GM12878 (cell line): Measurements from ENCODE around the gene SAMD15. TPM values are rescaled to one million over a fixed set of nuclear protein-coding genes. Genes with fewer than 3 reads are reported as not detected.
"Not testable (repeated sequence)": the region's sequence is repeated elsewhere in the genome, so short reads cannot be mapped to it uniquely, and the experiment has no call there.

Source experiments
- ATAC-seq: fragments of 200-7000 bp; cut with Tn5 transposase; 3 replicates; pipeline ENCODE4 v1.9.1; 2020; ENCODE audit warnings: mild to moderate bottlenecking, moderate library complexity
- BruUV-seq: library from RNA; stranded (reverse); fragments of 400-500 nt; replicated peaks from 2 replicates; lab custom pipeline; 2021; lab: Mats Ljungman, UMichigan
- CTCF ChIA-PET: fragments of 300-600 bp; sonication (Branson Sonifier 250); formaldehyde crosslinking; extraction: SDS; loops from one replicate; lab custom pipeline; 2021; ENCODE audit warnings: inconsistent platforms; lab: Yijun Ruan, JAX
- POLR2A ChIA-PET: fragments of 350-600 bp; formaldehyde crosslinking; extraction: SDS; loops from one replicate; lab custom pipeline; 2021; ENCODE audit warnings: inconsistent platforms; lab: Charles Lee
- RAD21 ChIA-PET: fragments of 300-600 bp; sonication (Branson Sonifier 250); formaldehyde crosslinking; loops from one replicate; lab custom pipeline; 2023; ENCODE audit warnings: antibody characterized with exemption; ENCODE audit not compliant: unreplicated experiment; lab: Charles Lee
- SMC1A ChIA-PET: fragments of 300-600 bp; sonication (Branson Sonifier 250); formaldehyde crosslinking; loops from one replicate; lab custom pipeline; 2023; ENCODE audit not compliant: unreplicated experiment, uncharacterized antibody; lab: Charles Lee
- DNase-seq: peaks from one replicate; pipeline ENCODE4 v3.0.0-alpha.2; 2011; ENCODE audit warnings: low read depth, low spot score
- FAIRE-seq: peaks from 3 replicates; lab custom pipeline; 2011; peaks lifted over from hg19 to GRCh38; lab: Jason Lieb, UNC
- H2AFZ ChIP-seq: 2 replicates; pipeline ENCODE4 v1.6.0; 2011; ENCODE audit warnings: low read depth, low read length, control low read depth; ENCODE audit not compliant: control insufficient read depth
- H3K27ac ChIP-seq: 2 replicates; pipeline ENCODE4 v1.5.1; 2011; ENCODE audit warnings: control low read depth; ENCODE audit not compliant: control insufficient read depth, insufficient read depth
- H3K27me3 ChIP-seq, 2 experiments: replicated peaks in 1 of 2; 2 replicates each; pipeline versions ENCODE4 v1.6.0 to v1.6.1; 2011; ENCODE audit warnings: low read length in 1 of 2; ENCODE audit not compliant: control insufficient read depth in 2 of 2, insufficient read depth in 2 of 2
- H3K36me3 ChIP-seq, 2 experiments: 2 replicates each; pipeline ENCODE4 v1.5.1; 2011; ENCODE audit warnings: low read length in 1 of 2; ENCODE audit not compliant: control insufficient read depth in 2 of 2, insufficient read depth in 2 of 2
- H3K4me1 ChIP-seq: 2 replicates; pipeline ENCODE4 v1.6.1; 2011; ENCODE audit warnings: mild to moderate bottlenecking, low read length, moderate library complexity, mixed read lengths; ENCODE audit not compliant: control insufficient read depth, insufficient read depth
- H3K4me2 ChIP-seq: 2 replicates; pipeline ENCODE4 v1.6.0; 2011; ENCODE audit warnings: control low read depth; ENCODE audit not compliant: control insufficient read depth, insufficient read depth
- H3K4me3 ChIP-seq: fragments of 200-600 bp; sonication (generic); 2 replicates; pipeline ENCODE4 v1.5.1; 2016
- H3K79me2 ChIP-seq: 2 replicates; pipeline ENCODE4 v1.6.0; 2011; ENCODE audit warnings: low read length; ENCODE audit not compliant: control insufficient read depth, insufficient read depth
- H3K9ac ChIP-seq: 2 replicates; pipeline ENCODE4 v1.8.0; 2011; ENCODE audit warnings: low read length, control low read depth, mixed read lengths; ENCODE audit not compliant: control insufficient read depth, insufficient read depth
- H3K9me3 ChIP-seq: replicated peaks from 3 replicates; pipeline ENCODE4 v1.5.1; 2011; ENCODE audit warnings: mild to moderate bottlenecking, low read length; ENCODE audit not compliant: control insufficient read depth, insufficient read depth
- H4K20me1 ChIP-seq: 2 replicates; pipeline ENCODE4 v1.6.0; 2011; ENCODE audit not compliant: control insufficient read depth, insufficient read depth
- WGBS: methylation state at CpG from one replicate; pipeline ENCODE4 v1.1.6; 2016; ENCODE audit warnings: low lambda C conversion rate; ENCODE audit not compliant: insufficient replicate concordance, insufficient coverage; ENCODE audit errors: missing lambda C conversion rate; 5-methylcytosine and 5-hydroxymethylcytosine counted together
- in situ Hi-C: fragments of 300-500 bp; cut with MboI; formaldehyde crosslinking; loops from 9 replicates; pipeline ENCODE4 v1.14.3; 2018; ENCODE audit warnings: mixed read lengths
- intact Hi-C: fragments of 100-400 bp; cut with micrococcal nuclease; formaldehyde crosslinking; loops from one replicate; pipeline ENCODE4 v1.14.2; 2022; ENCODE audit not compliant: unreplicated experiment
- polyA plus RNA-seq, 11 experiments: library from polyadenylated mRNA; depleted of rRNA in 4 of 11; unstranded in 6 of 11; stranded (reverse) in 5 of 11; fragments of >200 nt; fragmentation: Nextera tagmentation in 4 of 11; fragmentation: Illumina TruSeq in 1 of 11; extraction: Ambion mirVana in 4 of 11; extraction: Trizol in 1 of 11; gene quantifications; 1 replicate in 1 of 11; 2 replicates in 10 of 11; pipeline versions ENCODE4 v1.2.1 to v1.2.3, GENCODE V29; 2011 to 2016; ENCODE audit warnings: inconsistent platforms in 2 of 11, missing spikeins in 2 of 11, low read depth in 1 of 11
- total RNA-seq, 4 experiments: library from RNA; depleted of rRNA in 3 of 4; stranded (reverse); fragments of >200 nt in 3 of 4; fragmentation: Illumina TruSeq in 1 of 4; extraction: Trizol in 1 of 4; gene quantifications; 2 replicates each; pipeline versions ENCODE4 v1.2.1 to v1.2.3, GENCODE V29; 2013 to 2021

SAMD15 gene
- total and polyA plus RNA-seq, 10 of the 15 experiments (the other 5 are each of a cell fraction or from before 2014, with no cell fraction given), result 0.33 to 2.0 (median 0.97) TPM

DNA sequence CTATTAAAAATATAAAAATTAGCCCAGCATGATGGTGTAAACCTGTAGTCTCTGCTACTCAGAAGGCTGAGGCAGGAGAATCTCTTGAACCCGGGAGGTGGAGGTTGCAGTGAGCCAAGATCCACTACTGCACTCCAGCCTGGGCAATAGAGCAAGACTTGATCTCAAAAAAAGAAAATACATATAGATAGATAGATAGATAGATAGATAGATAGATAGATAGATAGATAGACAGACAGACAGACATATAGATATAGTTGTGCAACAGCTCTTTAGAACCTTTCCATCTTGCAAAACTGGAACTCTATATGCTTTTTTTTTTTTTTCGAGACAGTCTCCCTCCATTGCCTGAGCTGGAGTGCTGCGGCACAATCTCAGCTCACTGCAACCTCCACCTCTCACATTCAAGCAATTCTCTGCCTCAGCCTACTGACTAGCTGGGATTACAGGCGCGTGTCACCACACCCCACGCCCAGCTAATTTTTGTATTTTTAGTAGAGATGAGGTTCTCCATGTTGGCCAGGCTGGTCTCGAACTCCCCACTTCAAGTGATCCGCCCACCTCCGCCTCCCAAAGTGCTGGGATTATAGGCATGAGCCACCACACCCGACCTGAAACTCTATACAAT, 38.3 kb downstream of the SAMD15 start:
- H3K4me3 ChIP-seq, BruUV-seq, ATAC-seq, DNase-seq, FAIRE-seq, H3K9me3 ChIP-seq, H2AFZ ChIP-seq, H3K27ac ChIP-seq, RAD21 ChIA-PET, POLR2A ChIA-PET, H3K4me2 ChIP-seq, in situ Hi-C loops, CTCF ChIA-PET, H3K9ac ChIP-seq, H3K36me3 ChIP-seq, H3K27me3 ChIP-seq, H4K20me1 ChIP-seq, intact Hi-C loops, H3K4me1 ChIP-seq, H3K79me2 ChIP-seq: not testable (repeated sequence)
- 82% methylated on average over 9 of the region's 10 CpGs for WGBS
- SMC1A ChIA-PET, result interaction anchor here (0.6 kb wide), 1 partner anchor 228 kb away, joined by 3 read pairs; no protein-coding TSS in a partner anchor

DNA sequence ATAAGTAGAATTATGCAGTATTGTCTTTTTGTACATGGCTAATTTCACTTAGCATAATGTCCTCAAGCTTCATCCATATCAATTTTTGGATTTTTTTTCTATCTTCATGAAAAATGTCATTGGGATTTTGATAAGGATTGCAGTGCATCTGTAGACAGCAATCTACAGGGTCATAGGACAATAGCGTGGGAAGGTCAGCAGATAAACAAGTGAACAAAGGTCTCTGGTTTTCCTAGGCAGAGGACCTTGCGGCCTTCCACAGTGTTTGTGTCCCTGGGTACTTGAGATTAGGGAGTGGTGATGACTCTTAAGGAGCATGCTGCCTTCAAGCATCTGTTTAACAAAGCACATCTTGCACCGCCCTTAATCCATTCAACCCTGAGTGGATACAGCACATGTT, 38.9 kb downstream of the SAMD15 start:
- H4K20me1 ChIP-seq, H3K9ac ChIP-seq, H3K4me1 ChIP-seq, in situ Hi-C loops, H3K36me3 ChIP-seq, H2AFZ ChIP-seq, BruUV-seq, H3K9me3 ChIP-seq, DNase-seq, H3K27me3 ChIP-seq, H3K4me2 ChIP-seq, H3K79me2 ChIP-seq, RAD21 ChIA-PET, POLR2A ChIA-PET, H3K27ac ChIP-seq, intact Hi-C loops, FAIRE-seq, CTCF ChIA-PET, ATAC-seq, H3K4me3 ChIP-seq: not testable (repeated sequence)
- SMC1A ChIA-PET, result interaction anchor here (0.6 kb wide), 1 partner anchor 228 kb away, joined by 3 read pairs; no protein-coding TSS in a partner anchor
- 95% methylated on average over 2 of the region's 3 CpGs for WGBS
